Mucosa of descending colon (tissue), 3 donors: ENCODE data around the gene STC2. TPM values are rescaled to one million over a fixed set of nuclear protein-coding genes. Genes with fewer than 3 reads are reported as not detected.
A peak's percentile ranks its signal among the peaks of the same experiment; 100 is the strongest.
"Not testable (repeated sequence)": the region's sequence is repeated elsewhere in the genome, so short reads cannot be mapped to it uniquely, and the experiment has no call there.

ENCODE experiments used
- ATAC-seq: fragments of 200-7000 bp; cut with Tn5 transposase; one replicate; pipeline ENCODE4 v1.9.1; 2020; ENCODE audit warnings: mild to moderate bottlenecking, moderate library complexity
- DNase-seq, 3 donors: peaks; one replicate each; pipeline ENCODE4 v3.0.0-alpha.2; 2020
- H3K36me3 ChIP-seq: fragments of 200-600 bp; one replicate; pipeline ENCODE4 v1.8.0; 2021; ENCODE audit warnings: low read depth, mild to moderate bottlenecking
- H3K4me1 ChIP-seq: fragments of 200-600 bp; one replicate; pipeline ENCODE4 v1.8.0; 2021; ENCODE audit warnings: low read depth, mild to moderate bottlenecking
- H3K4me3 ChIP-seq: fragments of 200-600 bp; one replicate; pipeline ENCODE4 v1.8.0; 2021; ENCODE audit warnings: mild to moderate bottlenecking
- H3K9me3 ChIP-seq: fragments of 200-600 bp; one replicate; pipeline ENCODE4 v1.8.0; 2021; ENCODE audit warnings: mild to moderate bottlenecking
- intact Hi-C, 2 donors: fragments of 100-400 bp; cut with DNase I in 1 of 2; cut with micrococcal nuclease in 1 of 2; formaldehyde crosslinking; loops; one replicate each; pipeline versions ENCODE4 v1.11.0 to v1.11.1; 2022; cut with DNase I, micrococcal nuclease
- long read RNA-seq, 2 donors: library from polyadenylated mRNA; unstranded; transcript quantifications; one replicate each; pipeline ENCODE4 v2.0.0, GENCODE V29; 2019 to 2021
- total RNA-seq, 3 donors: library from RNA; stranded (reverse); fragmentation: NEBNext Ultra II Directional in 2 of 3; extraction: Animal tissue kit (Norgen Biotek cat#: 25700) in 2 of 3; gene quantifications; one replicate each; pipeline versions ENCODE4 v1.2.1 to v1.2.4, GENCODE V29; 2021 to 2023
- TF ChIP-seq, protein P1 (sequence below): fragments of 200-600 bp; IDR thresholded peaks from one replicate; pipeline ENCODE4 v1.8.0; 2022; ENCODE audit warnings: antibody characterized with exemption, mild to moderate bottlenecking
- donor health status: DM: no; HTN: no; CAD: no; lungs with moderate emphysema.
- donor health status: DM: no; HTN: no; CAD: no.
- donor health status: DM: no; HTN: yes; CAD: no.

The STC2 gene, protein sequence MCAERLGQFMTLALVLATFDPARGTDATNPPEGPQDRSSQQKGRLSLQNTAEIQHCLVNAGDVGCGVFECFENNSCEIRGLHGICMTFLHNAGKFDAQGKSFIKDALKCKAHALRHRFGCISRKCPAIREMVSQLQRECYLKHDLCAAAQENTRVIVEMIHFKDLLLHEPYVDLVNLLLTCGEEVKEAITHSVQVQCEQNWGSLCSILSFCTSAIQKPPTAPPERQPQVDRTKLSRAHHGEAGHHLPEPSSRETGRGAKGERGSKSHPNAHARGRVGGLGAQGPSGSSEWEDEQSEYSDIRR
- 1 to 10 TPM in 2 of 3 donors, under 1 TPM in 1; 0.26 to 3.4 (median 1.4) TPM for total RNA-seq
- long read RNA-seq, donor 1, full-length matches to known transcripts, result 5 of 6 reads
- long read RNA-seq, donor 1, partial matches to known transcripts, result 0 of 6 reads
- long read RNA-seq, donor 1, other reads (novel, unspliced or antisense), result 1 of 6 reads
- long read RNA-seq, donor 2, full-length matches to known transcripts, result 1 of 1 reads
- long read RNA-seq, donor 2, partial matches to known transcripts, result 0 of 1 reads
- long read RNA-seq, donor 2, other reads (novel, unspliced or antisense), result 0 of 1 reads

- ATAC-seq (peak; percentile 56), DNase-seq (peak; percentile 31 to 67 (median 41))
- H3K36me3 ChIP-seq, result no peaks in the 10 kb centered on the region
- intact Hi-C loops, result no loop called here
- H3K9me3 ChIP-seq, result no peaks in the 10 kb centered on the region
- TF ChIP-seq, protein P1, sequence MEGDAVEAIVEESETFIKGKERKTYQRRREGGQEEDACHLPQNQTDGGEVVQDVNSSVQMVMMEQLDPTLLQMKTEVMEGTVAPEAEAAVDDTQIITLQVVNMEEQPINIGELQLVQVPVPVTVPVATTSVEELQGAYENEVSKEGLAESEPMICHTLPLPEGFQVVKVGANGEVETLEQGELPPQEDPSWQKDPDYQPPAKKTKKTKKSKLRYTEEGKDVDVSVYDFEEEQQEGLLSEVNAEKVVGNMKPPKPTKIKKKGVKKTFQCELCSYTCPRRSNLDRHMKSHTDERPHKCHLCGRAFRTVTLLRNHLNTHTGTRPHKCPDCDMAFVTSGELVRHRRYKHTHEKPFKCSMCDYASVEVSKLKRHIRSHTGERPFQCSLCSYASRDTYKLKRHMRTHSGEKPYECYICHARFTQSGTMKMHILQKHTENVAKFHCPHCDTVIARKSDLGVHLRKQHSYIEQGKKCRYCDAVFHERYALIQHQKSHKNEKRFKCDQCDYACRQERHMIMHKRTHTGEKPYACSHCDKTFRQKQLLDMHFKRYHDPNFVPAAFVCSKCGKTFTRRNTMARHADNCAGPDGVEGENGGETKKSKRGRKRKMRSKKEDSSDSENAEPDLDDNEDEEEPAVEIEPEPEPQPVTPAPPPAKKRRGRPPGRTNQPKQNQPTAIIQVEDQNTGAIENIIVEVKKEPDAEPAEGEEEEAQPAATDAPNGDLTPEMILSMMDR, result no peak
- peaks cover 34% of the 10 kb centered on the region for H3K4me1 ChIP-seq
- no peak within 1 kb of the TSS for H3K4me3 ChIP-seq
Measured at GRCh38 chr5:173327948-173328843, at the start of gene STC2. TSS of gene STC2 (minus strand) at chr5:173328414. CDS start at chr5:173328193, 221 bp downstream.

- Histone ChIP-seq H3K4me3 (no peak overlapping the region), H3K36me3 (no peaks in the 10 kb centered on the region), H3K4me1 (no peaks in the 10 kb centered on the region), H3K9me3 (peaks cover 5% of the 10 kb centered on the region)
- intact Hi-C loops, result no loop called here
- DNase-seq (no peak), ATAC-seq (no peak)
- TF ChIP-seq, protein P1, result no peak
Measured at GRCh38 chr5:173371400-173371799, 43.2 kb upstream of the STC2 start.

GRCh38 chr5:173363406-173363805 is 35.2 kb upstream of the STC2 start:
- H3K4me3 ChIP-seq, ATAC-seq, H3K4me1 ChIP-seq, H3K36me3 ChIP-seq, H3K9me3 ChIP-seq, DNase-seq, intact Hi-C loops: not testable (repeated sequence)

DNA sequence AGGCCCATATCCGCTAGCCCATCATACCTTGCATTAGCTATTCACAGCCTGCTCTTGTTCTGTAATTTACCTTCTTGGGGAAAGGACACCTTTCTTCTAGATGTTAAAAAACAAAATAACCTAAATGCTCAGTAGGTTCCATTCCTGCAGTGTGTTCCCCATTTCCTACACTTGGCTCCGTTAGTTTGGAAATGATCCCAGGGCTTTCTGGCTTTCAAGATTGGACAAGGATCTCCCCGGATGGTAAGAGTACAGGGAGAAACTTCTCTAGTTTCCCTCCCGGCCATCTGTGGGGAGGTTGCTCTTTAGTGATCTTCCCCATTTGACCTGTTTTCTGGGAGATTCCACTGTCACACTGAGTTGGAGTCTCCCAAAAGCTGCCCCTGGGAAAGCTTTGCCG is 27.3 kb upstream of the STC2 start:
- H3K9me3 ChIP-seq, result no peaks in the 10 kb centered on the region
- no peak overlapping the region for H3K4me3 ChIP-seq
- TF ChIP-seq, protein P1, result no peak
- no peaks in the 10 kb centered on the region for H3K4me1 ChIP-seq
- DNase-seq, result no peak
- intact Hi-C loops, result no loop called here
- ATAC-seq, result no peak
- no peaks in the 10 kb centered on the region for H3K36me3 ChIP-seq

GRCh38 chr5:173354645-173355044 is 26.4 kb upstream of the STC2 start:
- H3K9me3 ChIP-seq, result no peaks in the 10 kb centered on the region
- TF ChIP-seq, protein P1, result no peak

More at GRCh38 chr5:173354645-173355044, 26.4 kb upstream of the STC2 start:
- no peak overlapping the region for H3K4me3 ChIP-seq
- DNase-seq (no peak), ATAC-seq (no peak)
- intact Hi-C loops, result no loop called here
- H3K36me3 ChIP-seq, result no peaks in the 10 kb centered on the region
- no peaks in the 10 kb centered on the region for H3K4me1 ChIP-seq
